ENCODE results near the gene TMTC1. TPM values are rescaled to one million over a fixed set of nuclear protein-coding genes. Genes with fewer than 3 reads are reported as not detected.

Gene TMTC1
- total and polyA plus RNA-seq, 2 donors (not counting 1 experiment from before 2014, with no cell fraction given), result not detected

- no peak overlapping the region for H3K4me3 ChIP-seq (ENCODE audit: control extremely low read depth in 1 of 5, extremely low read depth in 1 of 5, insufficient read depth in 1 of 5, low read depth in 2 of 5, low read length in 4 of 5)
- POLR2A ChIA-PET, result no interaction called here
These were observed 50.2 kb downstream of the TMTC1 start for GRCh38 chr12:29733501-29733900.

GRCh38 chr12:29733060-29733459 lies 50.7 kb downstream of the TMTC1 start:
- Histone ChIP-seq H3K4me1 (ENCODE audit: control insufficient read depth in 2 of 2, insufficient read depth in 2 of 2, low read length in 2 of 2) (no peaks in the 10 kb centered on the region), H3K9me3 (ENCODE audit: control extremely low read depth in 1 of 3, control insufficient read depth in 2 of 3, insufficient read depth in 1 of 3, low read length in 2 of 3) (peaks cover 0 to 5% (median 0%) of the 10 kb centered on the region in 3 donors), H4K20me1 (ENCODE audit: control insufficient read depth, insufficient read depth, low read length, poor library complexity, severe bottlenecking) (no peaks in the 10 kb centered on the region), H2AFZ (ENCODE audit: insufficient read depth, low read depth, low read length, poor library complexity, severe bottlenecking) (no peak overlapping the region), H3K4me3 (ENCODE audit: control extremely low read depth in 1 of 5, extremely low read depth in 1 of 5, insufficient read depth in 1 of 5, low read depth in 2 of 5, low read length in 4 of 5) (no peak overlapping the region), H3K79me2 (ENCODE audit: control insufficient read depth, insufficient read depth, low read length) (no peaks in the 10 kb centered on the region), H3K36me3 (replicated peaks in 1 of 2; ENCODE audit: control extremely low read depth in 1 of 2, control insufficient read depth in 1 of 2, extremely low read depth in 1 of 2, insufficient read depth in 2 of 2, low read length in 1 of 2) (no peaks in the 10 kb centered on the region), H3K9ac (ENCODE audit: low read length) (no peak overlapping the region), H3K4me2 (replicated peaks; ENCODE audit: low read depth, low read length, poor library complexity, severe bottlenecking) (no peak overlapping the region), H3K27ac (ENCODE audit: low read length in 2 of 2) (no peak overlapping the region), H3K27me3 (replicated peaks in 1 of 4; ENCODE audit: control extremely low read depth in 1 of 4, control insufficient read depth in 3 of 4, insufficient read depth in 4 of 4, low read length in 3 of 4) (no peaks in the 10 kb centered on the region)
- ATAC-seq (ENCODE audit: low read depth) (no peak), DNase-seq (no peak)
- Mint-ChIP-seq H3K4me1 (no peaks in the 10 kb centered on the region), H3K27ac (no peak overlapping the region), H3K4me3 (no peak overlapping the region), H3K9me3 (ENCODE audit: insufficient read depth) (peaks cover 2% of the 10 kb centered on the region), H3K27me3 (no peaks in the 10 kb centered on the region)
- WGBS (ENCODE audit: insufficient coverage), result no CpG with 5 or more reads among the region's 3 CpGs
- POLR2A ChIA-PET, result no interaction called here
- TF ChIP-seq EZH2 (IDR thresholded peaks at IDR 0.05; ENCODE audit: borderline replicate concordance, insufficient read depth, low read depth, low read length, poor library complexity, severe bottlenecking), result no peak
- TF ChIP-seq CTCF (IDR thresholded peaks at IDR 0.05), result no peak
- CTCF ChIA-PET, result interaction anchor here (0.6 kb wide), 1 partner anchor 30 kb away, joined by 4 read pairs; no protein-coding TSS in a partner anchor
- intact Hi-C loops (cut with micrococcal nuclease), result no loop called here

More at GRCh38 chr12:29733501-29733900, 50.2 kb downstream of the TMTC1 start:
- Histone ChIP-seq H3K36me3 (replicated peaks in 1 of 2; ENCODE audit: control extremely low read depth in 1 of 2, control insufficient read depth in 1 of 2, extremely low read depth in 1 of 2, insufficient read depth in 2 of 2, low read length in 1 of 2) (no peaks in the 10 kb centered on the region), H3K79me2 (ENCODE audit: control insufficient read depth, insufficient read depth, low read length) (no peaks in the 10 kb centered on the region), H3K4me2 (replicated peaks; ENCODE audit: low read depth, low read length, poor library complexity, severe bottlenecking) (no peak overlapping the region), H3K9ac (ENCODE audit: low read length) (no peak overlapping the region), H4K20me1 (ENCODE audit: control insufficient read depth, insufficient read depth, low read length, poor library complexity, severe bottlenecking) (no peaks in the 10 kb centered on the region), H3K27me3 (replicated peaks in 1 of 4; ENCODE audit: control extremely low read depth in 1 of 4, control insufficient read depth in 3 of 4, insufficient read depth in 4 of 4, low read length in 3 of 4) (no peaks in the 10 kb centered on the region), H3K4me1 (ENCODE audit: control insufficient read depth in 2 of 2, insufficient read depth in 2 of 2, low read length in 2 of 2) (no peaks in the 10 kb centered on the region), H3K9me3 (ENCODE audit: control extremely low read depth in 1 of 3, control insufficient read depth in 2 of 3, insufficient read depth in 1 of 3, low read length in 2 of 3) (peaks cover 0 to 5% (median 0%) of the 10 kb centered on the region in 3 donors), H2AFZ (ENCODE audit: insufficient read depth, low read depth, low read length, poor library complexity, severe bottlenecking) (no peak overlapping the region), H3K27ac (ENCODE audit: low read length in 2 of 2) (no peak overlapping the region)
- 80% methylated on average over 1 of the region's 1 CpG for WGBS (ENCODE audit: insufficient coverage)
- CTCF ChIA-PET, result interaction anchor here (0.6 kb wide), 2 partner anchors 31 to 33 kb away, joined by 3 to 4 read pairs; no protein-coding TSS in a partner anchor
- Mint-ChIP-seq H3K27me3 (no peaks in the 10 kb centered on the region), H3K27ac (no peak overlapping the region), H3K9me3 (ENCODE audit: insufficient read depth) (peaks cover 2% of the 10 kb centered on the region), H3K4me3 (no peak overlapping the region), H3K4me1 (no peaks in the 10 kb centered on the region)
- TF ChIP-seq CTCF (IDR thresholded peaks at IDR 0.05) (no peak), EZH2 (IDR thresholded peaks at IDR 0.05; ENCODE audit: borderline replicate concordance, insufficient read depth, low read depth, low read length, poor library complexity, severe bottlenecking) (no peak)
- ATAC-seq (ENCODE audit: low read depth) (no peak), DNase-seq (no peak)
- intact Hi-C loops (cut with micrococcal nuclease), result no loop called here

Measured in B cell (primary cell).